Embryonic facial prominence (tissue), 1 donor: Measurements from ENCODE around the gene B9D2.

Experiments used
- DNase-seq: peaks from one replicate; pipeline ENCODE4 v3.0.0-alpha.2; 2016; ENCODE audit errors: extremely low spot score

B9D2 gene

DNA sequence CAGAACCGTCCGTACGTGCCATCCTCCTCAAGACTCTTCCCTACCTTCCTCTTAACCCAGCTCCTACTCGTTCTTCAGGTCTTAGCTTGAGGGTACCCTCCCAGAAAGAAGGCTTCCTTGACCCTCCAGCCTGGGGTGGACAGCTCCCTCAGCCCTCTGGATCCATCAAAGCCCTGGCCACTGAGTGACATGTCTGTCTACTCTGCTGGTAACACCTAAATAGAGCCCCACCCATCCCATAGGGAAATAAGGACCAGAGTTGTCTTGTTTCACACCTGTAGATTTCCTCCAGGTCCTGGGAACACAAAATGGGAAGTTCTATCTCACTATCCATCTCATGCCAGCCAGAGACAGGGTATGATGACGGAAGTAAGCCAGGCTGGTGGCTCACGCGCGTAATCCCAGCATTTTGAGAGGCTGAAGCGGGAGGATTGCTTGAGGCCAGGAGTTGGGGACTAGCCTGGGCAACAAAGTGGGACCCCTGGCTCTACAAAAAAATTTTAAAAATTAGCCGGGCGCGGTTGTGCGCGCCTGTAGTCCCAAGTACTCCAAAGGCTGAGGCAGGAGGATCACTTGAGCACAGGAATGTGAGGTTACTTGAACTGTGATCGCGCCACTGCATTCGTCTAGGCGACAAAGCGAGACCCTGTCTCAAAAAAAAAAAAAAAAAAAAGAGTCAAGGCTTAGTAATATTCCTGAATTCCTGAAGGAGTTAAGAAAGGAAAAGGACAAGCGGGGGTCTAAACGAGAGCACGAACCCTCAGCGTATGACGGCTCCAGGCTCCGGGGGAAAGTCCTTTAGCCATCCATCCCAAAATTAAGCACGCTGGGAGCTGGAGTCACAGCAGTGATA is 54.5 kb downstream of the B9D2 start:
- DNase-seq: no peak

DNA sequence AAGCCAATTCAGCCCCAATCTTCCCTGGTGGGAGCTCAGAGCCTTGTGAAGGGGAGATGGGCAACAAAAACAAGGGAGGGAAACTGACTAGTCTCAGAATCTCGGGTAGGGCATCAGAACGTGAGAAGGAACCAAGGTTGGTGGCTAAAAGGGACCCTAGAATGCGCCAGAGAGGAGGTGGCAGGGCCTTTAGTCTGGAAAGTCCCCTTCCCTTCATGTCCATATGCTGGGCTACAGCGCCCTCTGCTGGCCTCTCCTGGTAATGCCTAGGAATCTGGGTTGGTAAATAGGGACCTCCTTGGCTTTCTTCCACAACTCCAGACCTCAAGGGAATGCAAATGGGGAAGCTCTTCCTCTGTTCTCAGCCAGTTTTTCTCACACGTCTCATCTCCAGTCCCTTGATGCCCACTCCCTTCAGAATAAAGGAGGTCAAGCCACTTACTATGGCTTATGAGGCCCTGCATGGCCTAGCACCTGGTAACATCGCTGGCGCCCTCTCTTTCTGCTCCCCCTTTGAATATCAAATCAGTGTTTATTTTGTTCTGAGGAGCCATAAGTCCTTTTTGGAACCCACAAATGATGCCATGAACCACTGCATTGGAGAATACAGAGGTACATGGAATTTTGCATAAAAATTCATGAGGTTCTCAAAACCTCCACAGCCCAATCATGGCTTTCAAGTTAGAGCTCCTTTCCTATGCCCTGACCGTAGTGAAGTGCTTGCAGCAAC is 55.3 kb downstream of the B9D2 start:
- DNase-seq: peak; percentile 69

DNA sequence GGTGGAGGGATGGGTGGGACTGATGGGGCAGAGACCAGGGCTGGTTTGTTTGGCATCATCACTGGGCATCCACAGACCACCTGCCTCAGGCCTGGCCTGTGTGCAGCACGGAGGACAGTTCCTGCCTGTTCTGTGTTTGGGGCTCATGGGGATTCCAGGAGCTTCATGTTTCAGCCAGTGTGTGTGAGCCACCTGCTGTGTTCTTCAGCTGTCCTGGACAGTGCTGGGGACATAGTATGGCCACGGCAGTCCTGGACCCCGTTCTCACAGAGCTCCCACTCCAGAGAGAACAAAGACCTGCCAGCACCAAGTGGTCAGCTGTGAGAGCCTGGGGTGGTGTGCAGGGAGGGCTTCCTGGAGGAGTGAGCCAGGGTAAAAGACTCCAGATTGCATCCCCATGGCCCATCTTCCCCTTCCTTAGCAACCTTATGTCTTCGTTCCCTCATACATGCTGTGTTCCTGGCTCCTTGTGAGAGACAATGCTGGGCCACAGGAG is 55.9 kb downstream of the B9D2 start:
- DNase-seq: no peak

DNA sequence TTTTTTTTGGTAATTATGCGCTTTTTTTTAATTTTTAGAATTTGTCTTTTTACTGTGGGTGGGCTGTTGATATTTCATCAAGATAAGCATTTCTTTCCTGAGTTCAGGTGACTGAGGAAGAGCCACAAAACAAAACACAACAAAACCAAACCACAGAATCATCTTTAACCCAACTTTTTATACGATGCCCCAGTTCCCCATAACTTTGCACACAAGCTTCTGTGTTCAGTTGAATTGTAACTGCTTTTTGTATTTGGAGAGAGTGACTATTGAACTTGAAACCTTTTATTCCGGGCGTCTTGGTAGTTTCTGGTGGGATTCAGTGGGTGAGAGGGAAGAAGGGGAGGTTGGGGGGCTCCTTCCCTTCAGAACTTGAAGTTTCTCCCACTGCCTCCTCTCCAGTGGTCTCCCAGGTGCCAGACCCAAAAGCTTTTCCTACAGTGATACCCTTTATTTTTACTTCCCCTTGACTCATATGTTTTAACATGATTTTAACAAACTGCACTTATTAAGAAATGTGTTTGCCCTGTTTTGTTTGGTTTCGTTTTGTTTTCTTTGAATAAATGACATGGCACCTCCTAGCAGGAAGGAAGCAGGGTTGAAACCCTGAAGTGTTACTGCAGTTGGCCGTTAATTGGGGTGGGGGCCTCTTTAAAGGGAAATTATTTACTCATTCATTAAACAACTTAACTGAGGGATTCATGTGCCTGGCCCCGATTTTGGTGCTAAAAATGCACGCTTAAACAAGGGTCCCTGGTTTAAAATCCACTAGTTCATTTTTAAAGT is 56.7 kb downstream of the B9D2 start:
- DNase-seq: no peak

GRCh38 chr19:41305927-41306793 is 57.8 kb downstream of the B9D2 start:
- no peak for DNase-seq

- no peak for DNase-seq
Observed at GRCh38 chr19:41304706-41305483, 59.1 kb downstream of the B9D2 start.
